ENCODE measurements around the gene TMEM175.
A peak's percentile ranks its signal among the peaks of the same experiment; 100 is the strongest.
"Not testable (repeated sequence)": the region's sequence is repeated elsewhere in the genome, so short reads cannot be mapped to it uniquely, and the experiment has no call there.

Gene TMEM175

GRCh38 chr4:972651-973424 lies 40.6 kb downstream of the TMEM175 start:
- DNase-seq, result peak; percentile 67

- peak; percentile 90 for DNase-seq
Measured at GRCh38 chr4:973431-974397, 41.5 kb downstream of the TMEM175 start, which contains the start of gene DGKQ. Gene DGKQ, minus strand, starts transcription at chr4:973569. Its CDS starts 87 bp downstream, at chr4:973482.

- DNase-seq, result no peak
Measured at GRCh38 chr4:974668-975067, 42.4 kb downstream of the TMEM175 start.

GRCh38 chr4:976016-976415 lies 43.8 kb downstream of the TMEM175 start:
- not testable (repeated sequence) for DNase-seq

GRCh38 chr4:978957-979701 lies 46.9 kb downstream of the TMEM175 start:
- no peak for DNase-seq

GRCh38 chr4:982291-982690 lies 50.0 kb downstream of the TMEM175 start:
- no peak for DNase-seq

GRCh38 chr4:982814-983213 lies 50.6 kb downstream of the TMEM175 start:
- DNase-seq, result no peak

- no peak for DNase-seq
Measured at GRCh38 chr4:984336-985054, 52.2 kb downstream of the TMEM175 start.

GRCh38 chr4:985123-985830 lies 53.0 kb downstream of the TMEM175 start:
- peak; percentile 86 for DNase-seq

- no peak for DNase-seq
Measured at GRCh38 chr4:986428-986878, 54.2 kb downstream of the TMEM175 start.

GRCh38 chr4:986879-987623 lies 54.8 kb downstream of the TMEM175 start, which contains the start of gene IDUA:
Gene IDUA, plus strand, starts transcription at chr4:987044. Its CDS starts 41 bp downstream, at chr4:987085.
- DNase-seq, result peak; percentile 89

- DNase-seq, result no peak
Measured at GRCh38 chr4:987624-988513, 55.6 kb downstream of the TMEM175 start.

GRCh38 chr4:988726-989721 lies 56.8 kb downstream of the TMEM175 start:
- no peak for DNase-seq

GRCh38 chr4:989722-990471 lies 57.6 kb downstream of the TMEM175 start:
- no peak for DNase-seq

- DNase-seq, result no peak
Measured at GRCh38 chr4:990746-991367, 58.6 kb downstream of the TMEM175 start.

GRCh38 chr4:991451-992296 lies 59.4 kb downstream of the TMEM175 start:
- DNase-seq, result no peak

All from stimulated activated CD8-positive, alpha-beta memory T cell treated with anti-CD3 and anti-CD28 coated beads, Interleukin-4, amount 100 ng/mL, for 48 hours (primary cell).